MCF 10A (cell line): ENCODE results near the gene ST7. TPM values are rescaled to one million over a fixed set of nuclear protein-coding genes. Genes with fewer than 3 reads are reported as not detected.

ENCODE experiments used
- BruUV-seq: library from RNA; stranded (reverse); fragments of 400-500 nt; replicated peaks from 2 replicates; lab custom pipeline; 2021; lab: Mats Ljungman, UMichigan
- CTCF ChIA-PET: fragments of 300-600 bp; sonication (Branson Sonifier 250); formaldehyde crosslinking; extraction: SDS; loops from one replicate; lab custom pipeline; 2021; ENCODE audit warnings: antibody characterized with exemption, inconsistent platforms; lab: Yijun Ruan, JAX
- POLR2A ChIA-PET: fragments of 300-600, 350-650 bp; sonication (Branson Sonifier 250); formaldehyde crosslinking; extraction: SDS; loops from one replicate; lab custom pipeline; 2020; ENCODE audit warnings: antibody characterized with exemption, inconsistent platforms; lab: Yijun Ruan, JAX
- DNase-seq: peaks from one replicate; pipeline ENCODE4 v3.0.0-alpha.2; 2018; ENCODE audit not compliant: unreplicated experiment
- H3K27ac Mint-ChIP-seq: one replicate; pipeline ENCODE4 v1.8.0; 2022; ENCODE audit warnings: mild to moderate bottlenecking, low read depth, mixed read lengths; ENCODE audit not compliant: unreplicated experiment
- H3K27me3 Mint-ChIP-seq: one replicate; pipeline ENCODE4 v1.8.0; 2022; ENCODE audit warnings: mixed read lengths; ENCODE audit not compliant: insufficient read depth, unreplicated experiment
- H3K36me3 Mint-ChIP-seq: one replicate; pipeline ENCODE4 v1.8.0; 2022; ENCODE audit warnings: mild to moderate bottlenecking, moderate library complexity, mixed read lengths; ENCODE audit not compliant: insufficient read depth, unreplicated experiment
- H3K4me1 Mint-ChIP-seq: one replicate; pipeline ENCODE4 v1.8.0; 2022; ENCODE audit warnings: mixed read lengths; ENCODE audit not compliant: insufficient read depth, unreplicated experiment
- H3K4me3 Mint-ChIP-seq: one replicate; pipeline ENCODE4 v1.8.0; 2022; ENCODE audit warnings: mild to moderate bottlenecking, moderate library complexity, mixed read lengths; ENCODE audit not compliant: unreplicated experiment
- H3K9me3 Mint-ChIP-seq: one replicate; pipeline ENCODE4 v1.8.0; 2022; ENCODE audit warnings: mixed read lengths; ENCODE audit not compliant: unreplicated experiment
- intact Hi-C: fragments of 100-400 bp; cut with micrococcal nuclease; formaldehyde crosslinking; loops from 2 replicates; pipeline ENCODE4 v1.14.1; 2022
- total RNA-seq: library from RNA; stranded (reverse); gene quantifications from 2 replicates; pipeline ENCODE4 v1.2.3, GENCODE V29; 2022
- TF ChIP-seq, protein P1 (sequence below): fragments of 200-600 bp; IDR thresholded peaks from one replicate; pipeline ENCODE4 v1.8.0; 2022; ENCODE audit warnings: antibody characterized with exemption, mild to moderate bottlenecking; ENCODE audit not compliant: unreplicated experiment

ST7 gene
- total RNA-seq, 1 experiment from 2014 or later, result 18.5 TPM

DNA sequence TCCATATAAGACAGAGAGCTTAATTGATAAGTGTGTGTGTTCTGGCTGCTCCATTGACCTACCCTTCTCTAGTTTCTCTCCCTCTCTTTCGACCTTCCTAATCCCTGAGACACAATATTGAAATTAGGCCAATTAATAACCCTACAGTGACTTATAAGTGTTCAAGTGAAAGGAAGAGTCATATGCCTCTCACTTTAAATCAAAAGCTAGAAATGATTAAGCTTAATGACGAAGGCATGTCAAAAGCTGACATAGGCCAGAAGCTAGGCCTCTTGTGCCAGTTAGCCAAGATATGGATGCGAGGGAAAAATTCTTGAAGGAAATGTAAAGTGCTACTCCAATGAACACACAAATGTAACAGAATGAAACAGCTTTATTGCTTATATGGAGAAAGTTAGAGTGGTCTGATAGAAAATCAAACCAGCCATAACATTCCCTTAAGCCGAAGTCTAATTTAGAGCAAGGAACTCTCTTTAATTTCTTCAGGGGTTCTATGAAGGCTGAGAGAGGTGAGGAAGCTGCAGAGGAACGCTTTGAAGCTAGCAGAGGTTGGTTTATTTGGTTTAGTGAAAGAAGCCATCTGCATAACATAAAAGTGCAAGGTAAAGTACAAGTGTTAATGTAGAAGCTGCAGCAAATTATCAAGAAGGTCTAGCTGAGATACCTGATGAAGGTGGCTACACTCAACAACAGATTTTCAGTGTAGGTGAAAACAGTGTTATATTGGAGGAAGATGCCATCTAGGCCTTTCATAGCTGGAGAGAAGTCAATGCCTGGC is 53.8 kb downstream of the ST7 start:
- H3K4me3 Mint-ChIP-seq, result no peak overlapping the region
- CTCF ChIA-PET, result interaction anchor here (0.6 to 4.1 kb wide), 8 partner anchors 10 to 665 kb away, joined by 3 to 29 read pairs (median 3); no protein-coding TSS in a partner anchor
- H3K27ac Mint-ChIP-seq, result no peak overlapping the region
- TF ChIP-seq, protein P1, sequence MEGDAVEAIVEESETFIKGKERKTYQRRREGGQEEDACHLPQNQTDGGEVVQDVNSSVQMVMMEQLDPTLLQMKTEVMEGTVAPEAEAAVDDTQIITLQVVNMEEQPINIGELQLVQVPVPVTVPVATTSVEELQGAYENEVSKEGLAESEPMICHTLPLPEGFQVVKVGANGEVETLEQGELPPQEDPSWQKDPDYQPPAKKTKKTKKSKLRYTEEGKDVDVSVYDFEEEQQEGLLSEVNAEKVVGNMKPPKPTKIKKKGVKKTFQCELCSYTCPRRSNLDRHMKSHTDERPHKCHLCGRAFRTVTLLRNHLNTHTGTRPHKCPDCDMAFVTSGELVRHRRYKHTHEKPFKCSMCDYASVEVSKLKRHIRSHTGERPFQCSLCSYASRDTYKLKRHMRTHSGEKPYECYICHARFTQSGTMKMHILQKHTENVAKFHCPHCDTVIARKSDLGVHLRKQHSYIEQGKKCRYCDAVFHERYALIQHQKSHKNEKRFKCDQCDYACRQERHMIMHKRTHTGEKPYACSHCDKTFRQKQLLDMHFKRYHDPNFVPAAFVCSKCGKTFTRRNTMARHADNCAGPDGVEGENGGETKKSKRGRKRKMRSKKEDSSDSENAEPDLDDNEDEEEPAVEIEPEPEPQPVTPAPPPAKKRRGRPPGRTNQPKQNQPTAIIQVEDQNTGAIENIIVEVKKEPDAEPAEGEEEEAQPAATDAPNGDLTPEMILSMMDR, result no peak
- no TSS peak for BruUV-seq
- no peaks in the 10 kb centered on the region for H3K27me3 Mint-ChIP-seq
- intact Hi-C loops, result no loop called here
- H3K4me1 Mint-ChIP-seq, result peaks cover 13% of the 10 kb centered on the region
- no peaks in the 10 kb centered on the region for H3K9me3 Mint-ChIP-seq
- no peaks in the 10 kb centered on the region for H3K36me3 Mint-ChIP-seq
- POLR2A ChIA-PET, result interaction anchor here (1.4 kb wide), 1 partner anchor 12 kb away, joined by 4 read pairs; no protein-coding TSS in a partner anchor
- no peak for DNase-seq

DNA sequence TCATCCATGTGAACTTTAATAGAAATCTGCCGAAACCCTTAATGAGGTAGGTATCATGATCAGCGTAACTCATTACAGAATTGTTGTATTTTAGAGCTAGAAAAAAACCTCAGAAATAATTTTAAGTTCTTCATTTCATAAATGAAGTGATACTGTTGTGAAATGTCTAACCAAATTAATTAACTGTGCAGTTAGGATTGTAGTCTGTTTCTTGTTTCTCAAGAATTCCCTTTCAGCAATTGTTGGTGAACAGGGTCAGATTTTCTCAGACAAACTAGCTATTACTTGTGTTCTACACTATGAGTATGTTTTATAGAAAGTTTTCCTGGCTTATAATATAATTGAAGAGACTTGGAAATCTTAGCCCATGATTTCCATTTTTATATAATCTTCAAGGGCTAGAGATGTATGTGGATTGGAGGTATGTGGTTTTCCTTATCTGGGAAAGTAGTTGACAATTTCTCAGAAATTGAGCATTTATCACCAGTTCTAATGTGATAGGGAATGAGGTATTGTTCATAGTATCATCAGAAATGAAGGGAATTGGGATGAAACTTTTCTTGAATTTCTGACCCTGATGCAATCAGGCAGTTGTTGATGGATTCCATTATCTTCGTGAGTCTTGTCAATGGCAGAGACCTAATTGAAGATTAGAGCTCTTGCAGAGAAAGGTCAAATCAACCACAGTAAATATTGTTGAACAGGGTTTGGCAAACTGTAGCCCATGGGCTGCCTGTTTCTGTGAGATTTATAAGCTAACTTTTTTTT is 55.0 kb downstream of the ST7 start:
- H3K27ac Mint-ChIP-seq, result no peak overlapping the region
- intact Hi-C loops, result no loop called here
- TF ChIP-seq, protein P1, result no peak
- BruUV-seq, result no TSS peak
- peaks cover 13% of the 10 kb centered on the region for H3K4me1 Mint-ChIP-seq
- no peaks in the 10 kb centered on the region for H3K27me3 Mint-ChIP-seq
- no peaks in the 10 kb centered on the region for H3K9me3 Mint-ChIP-seq
- ChIA-PET CTCF (interaction anchor here (0.6 to 4.1 kb wide), 4 partner anchors 20 to 111 kb away, joined by 4 to 29 read pairs (median 6); no protein-coding TSS in a partner anchor), POLR2A (interaction anchor here (0.7 to 1.4 kb wide), 3 partner anchors 9 to 15 kb away, joined by 3 to 4 read pairs (median 3); no protein-coding TSS in a partner anchor)
- no peak overlapping the region for H3K4me3 Mint-ChIP-seq
- H3K36me3 Mint-ChIP-seq, result no peaks in the 10 kb centered on the region
- no peak for DNase-seq

DNA sequence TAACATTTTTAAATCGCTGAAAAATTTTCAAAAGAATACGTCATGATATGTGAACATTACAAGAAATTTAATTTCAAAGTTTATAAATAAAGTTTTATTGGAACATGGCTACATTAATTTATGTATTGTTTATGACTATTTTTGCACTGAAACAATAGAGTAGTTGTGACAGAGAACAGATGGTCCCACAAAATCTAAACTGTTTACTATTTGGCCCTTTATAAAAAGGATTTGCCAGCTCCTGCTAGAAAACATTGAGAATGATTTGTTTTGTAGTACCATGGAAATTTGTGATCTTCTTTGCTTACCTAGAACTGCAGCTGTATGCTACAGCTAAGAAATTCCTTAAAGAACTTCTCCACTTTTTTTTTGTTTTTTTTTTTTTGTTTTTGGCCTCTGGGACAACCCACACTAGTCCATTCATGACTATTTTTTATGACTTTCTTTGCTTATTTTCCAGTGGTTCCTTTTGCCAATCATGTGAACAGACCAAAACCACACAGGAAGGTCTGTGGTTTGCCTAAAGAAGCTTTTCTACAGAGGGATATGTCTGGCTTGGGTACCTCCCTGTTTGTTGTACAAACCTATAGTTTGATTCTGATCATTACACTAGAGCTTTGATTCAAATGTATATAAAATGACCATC is 55.7 kb downstream of the ST7 start:
- no peaks in the 10 kb centered on the region for H3K9me3 Mint-ChIP-seq
- H3K4me1 Mint-ChIP-seq, result peaks cover 13% of the 10 kb centered on the region
- H3K27ac Mint-ChIP-seq, result no peak overlapping the region

More for the DNA sequence above, 55.7 kb downstream of the ST7 start:
- ChIA-PET POLR2A (interaction anchor here (0.7 to 0.8 kb wide), 3 partner anchors 10 to 100 kb away, joined by 3 read pairs; no protein-coding TSS in a partner anchor), CTCF (interaction anchor here (0.6 to 4.1 kb wide), 4 partner anchors 21 to 110 kb away, joined by 3 to 29 read pairs (median 5); no protein-coding TSS in a partner anchor)
- H3K36me3 Mint-ChIP-seq, result no peaks in the 10 kb centered on the region
- intact Hi-C loops, result no loop called here
- DNase-seq, result peak; percentile 14
- TF ChIP-seq, protein P1, result no peak
- no TSS peak for BruUV-seq
- H3K4me3 Mint-ChIP-seq, result no peak overlapping the region
- no peaks in the 10 kb centered on the region for H3K27me3 Mint-ChIP-seq
